T-helper 1 cell treated with Interleukin-12 subunit alpha and Interleukin-12 subunit beta and Interleukin-4 antibody, amounts not matched to agents 30 μg/mL and 1 μg/mL, for 36 hours (primary cell): ENCODE results near the gene SELENOK.

ENCODE experiments used
- H3K27ac Mint-ChIP-seq: one replicate; pipeline ENCODE4 v1.8.0; 2021; ENCODE audit warnings: mild to moderate bottlenecking, mixed read lengths
- H3K27me3 Mint-ChIP-seq: one replicate; pipeline ENCODE4 v1.8.0; 2021; ENCODE audit warnings: low read depth, mixed read lengths
- H3K36me3 Mint-ChIP-seq: one replicate; pipeline ENCODE4 v1.8.0; 2021; ENCODE audit warnings: low read depth, mixed read lengths
- H3K4me1 Mint-ChIP-seq: one replicate; pipeline ENCODE4 v1.8.0; 2021; ENCODE audit warnings: low read depth, mixed read lengths
- H3K4me3 Mint-ChIP-seq: one replicate; pipeline ENCODE4 v1.8.0; 2021; ENCODE audit warnings: mild to moderate bottlenecking, moderate library complexity, mixed read lengths
- H3K9me3 Mint-ChIP-seq: one replicate; pipeline ENCODE4 v1.8.0; 2021; ENCODE audit warnings: mixed read lengths

The SELENOK gene

DNA sequence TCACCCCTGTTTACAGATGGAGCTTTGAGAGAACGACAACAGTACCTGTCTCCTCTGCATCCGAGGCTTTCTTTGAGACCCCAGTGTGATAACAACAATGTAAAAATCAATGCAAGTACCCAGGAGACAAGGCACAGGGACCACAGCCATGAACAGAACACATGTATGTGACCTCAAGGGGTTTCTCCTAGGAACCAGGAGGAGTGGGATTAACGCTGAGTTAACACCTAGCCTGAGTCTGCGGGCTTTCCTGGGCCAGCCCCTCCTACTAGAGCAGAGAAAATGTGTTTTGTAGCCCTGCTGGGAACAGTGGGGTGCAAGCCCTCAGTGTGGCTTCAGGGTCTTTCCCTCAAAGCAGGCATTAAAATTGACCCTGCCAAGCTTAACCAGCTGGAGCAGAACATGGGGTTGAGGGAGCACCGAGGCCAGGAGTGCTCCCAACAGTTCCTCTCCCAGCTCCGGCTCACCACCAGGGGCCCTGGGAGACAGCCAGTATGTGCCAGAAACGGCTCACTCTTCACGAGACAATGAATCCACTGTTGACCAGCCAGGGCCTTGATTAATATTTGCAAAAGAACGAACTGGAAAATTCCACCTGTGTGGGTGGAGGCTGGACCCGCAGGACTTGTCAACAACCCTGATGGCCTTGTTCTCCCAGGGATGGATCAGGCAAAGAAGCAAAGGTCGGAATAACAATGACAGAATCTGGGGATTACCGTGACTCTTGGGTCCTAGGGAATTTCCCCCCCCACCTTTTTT is 49.0 kb downstream of the SELENOK start:
- H3K4me1 Mint-ChIP-seq, result no peaks in the 10 kb centered on the region
- no peaks in the 10 kb centered on the region for H3K36me3 Mint-ChIP-seq
- no peak overlapping the region for H3K4me3 Mint-ChIP-seq
- H3K9me3 Mint-ChIP-seq, result no peaks in the 10 kb centered on the region
- H3K27me3 Mint-ChIP-seq, result peaks cover 63% of the 10 kb centered on the region
- H3K27ac Mint-ChIP-seq, result no peak overlapping the region

GRCh38 chr3:53841296-53841695 is 50.4 kb downstream of the SELENOK start:
- H3K27me3 Mint-ChIP-seq, result peaks cover 51% of the 10 kb centered on the region
- H3K27ac Mint-ChIP-seq, result no peak overlapping the region
- H3K36me3 Mint-ChIP-seq, result no peaks in the 10 kb centered on the region
- H3K4me3 Mint-ChIP-seq, result no peak overlapping the region
- H3K9me3 Mint-ChIP-seq, result no peaks in the 10 kb centered on the region
- H3K4me1 Mint-ChIP-seq, result no peaks in the 10 kb centered on the region

GRCh38 chr3:53837331-53837730 is 54.3 kb downstream of the SELENOK start:
- Mint-ChIP-seq H3K27me3 (peaks cover 20% of the 10 kb centered on the region), H3K36me3 (no peaks in the 10 kb centered on the region), H3K4me3 (no peak overlapping the region), H3K27ac (no peak overlapping the region), H3K4me1 (no peaks in the 10 kb centered on the region), H3K9me3 (no peaks in the 10 kb centered on the region)

- H3K27ac Mint-ChIP-seq, result no peak overlapping the region
- peaks cover 17% of the 10 kb centered on the region for H3K27me3 Mint-ChIP-seq
- H3K4me1 Mint-ChIP-seq, result no peaks in the 10 kb centered on the region
- no peak overlapping the region for H3K4me3 Mint-ChIP-seq
- no peaks in the 10 kb centered on the region for H3K36me3 Mint-ChIP-seq
- no peaks in the 10 kb centered on the region for H3K9me3 Mint-ChIP-seq
Observed at GRCh38 chr3:53836084-53836872, 55.4 kb downstream of the SELENOK start.

GRCh38 chr3:53835257-53835656 is 56.4 kb downstream of the SELENOK start:
- no peak overlapping the region for H3K4me3 Mint-ChIP-seq
- peaks cover 10% of the 10 kb centered on the region for H3K27me3 Mint-ChIP-seq
- H3K36me3 Mint-ChIP-seq, result no peaks in the 10 kb centered on the region
- H3K27ac Mint-ChIP-seq, result no peak overlapping the region
- no peaks in the 10 kb centered on the region for H3K9me3 Mint-ChIP-seq
- no peaks in the 10 kb centered on the region for H3K4me1 Mint-ChIP-seq

DNA sequence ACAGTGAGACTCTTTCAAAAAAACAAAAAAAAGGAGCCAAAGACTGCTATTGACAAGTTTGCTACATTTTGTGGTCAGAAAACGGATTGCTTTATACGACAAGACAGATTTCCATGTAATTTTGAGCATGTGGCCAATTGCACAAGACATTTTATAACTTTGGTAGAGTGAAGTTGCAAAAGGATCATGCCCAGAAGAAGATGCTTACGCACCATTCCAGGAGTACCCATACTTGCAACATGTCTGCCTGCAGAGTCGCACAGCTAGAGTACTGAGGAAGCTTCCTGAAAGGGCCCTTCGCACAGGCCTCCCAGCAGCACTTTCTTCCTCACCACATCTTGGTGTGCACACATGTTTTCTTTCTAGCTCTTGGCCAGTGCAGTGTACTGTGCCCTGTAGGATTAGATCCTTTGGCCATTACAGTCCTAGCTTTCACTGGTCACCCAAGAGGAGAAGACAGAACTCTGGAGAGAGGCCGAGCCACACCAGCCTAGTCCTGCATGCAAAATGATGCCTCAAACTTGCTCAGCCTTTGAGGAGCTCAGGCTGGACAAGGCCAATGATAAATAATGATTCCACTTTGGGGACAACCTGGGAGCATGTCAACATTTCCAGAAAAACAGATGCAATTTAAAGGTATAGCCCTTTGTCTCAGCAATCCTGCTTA is 57.1 kb downstream of the SELENOK start:
- Mint-ChIP-seq H3K27ac (no peak overlapping the region), H3K4me1 (no peaks in the 10 kb centered on the region), H3K36me3 (no peaks in the 10 kb centered on the region), H3K4me3 (no peak overlapping the region), H3K9me3 (no peaks in the 10 kb centered on the region), H3K27me3 (peaks cover 6% of the 10 kb centered on the region)
